NCI-H2227 (cell line): Measurements from ENCODE around the gene IFT122.
A peak's percentile ranks its signal among the peaks of the same experiment; 100 is the strongest.
"Not testable (repeated sequence)": the region's sequence is repeated elsewhere in the genome, so short reads cannot be mapped to it uniquely, and the experiment has no call there.

Experiments
- DNase-seq: peaks from one replicate; lab custom pipeline; 2025; ENCODE audit not compliant: unreplicated experiment; lab: John Stamatoyannopoulos, UW

The IFT122 gene

DNA sequence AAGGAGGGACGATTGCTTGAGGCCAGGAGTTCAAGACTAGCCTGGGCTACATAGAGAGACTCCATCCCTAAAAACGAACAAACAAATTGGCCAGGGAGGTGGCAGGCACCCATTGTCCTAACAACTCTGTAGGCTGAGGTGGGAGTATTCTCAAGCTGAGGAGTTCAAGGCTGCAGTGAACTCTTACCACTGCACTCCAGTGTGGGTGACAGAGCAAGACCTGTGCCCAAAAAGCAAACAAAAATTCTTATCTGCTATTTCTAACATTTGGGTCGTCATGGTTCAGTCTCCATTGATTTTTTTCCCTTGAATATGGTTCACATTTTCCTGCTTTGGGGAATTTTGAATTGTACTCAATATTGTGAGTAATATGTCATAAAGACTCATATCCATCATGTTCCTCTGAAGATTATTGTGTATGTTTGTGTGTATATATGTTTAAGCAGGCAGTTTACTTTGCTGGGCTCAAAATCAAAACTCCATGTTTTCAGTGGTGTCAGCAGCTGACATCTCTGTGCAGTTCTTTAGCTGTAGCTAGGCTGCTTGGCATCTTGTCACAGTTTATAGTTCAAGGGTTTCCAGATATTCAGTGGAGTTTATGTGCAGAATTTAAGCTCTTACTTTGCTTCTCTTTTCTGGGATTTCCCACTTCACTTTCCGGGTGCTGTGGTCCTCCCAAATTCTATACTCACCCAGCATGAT is 33.2 kb downstream of the IFT122 start:
- no peak for DNase-seq

DNA sequence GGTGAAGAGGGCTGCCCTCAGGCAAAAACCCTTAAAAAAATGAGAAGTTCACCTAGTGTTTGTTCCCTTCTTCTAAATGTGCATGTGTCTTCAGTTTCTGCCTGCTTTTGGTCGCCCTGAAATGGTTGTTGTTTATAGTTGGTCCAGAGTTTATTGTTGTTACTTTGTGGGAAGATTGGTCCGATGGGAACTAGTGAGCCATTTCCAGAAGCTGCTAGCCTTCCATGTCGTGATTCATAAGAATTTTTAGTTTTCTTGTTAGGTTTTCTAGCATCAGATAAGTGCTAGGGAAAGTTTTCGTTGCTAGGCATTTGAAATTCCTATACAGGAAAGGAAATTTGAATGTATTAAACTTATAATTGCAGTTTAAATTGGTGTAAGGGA is 33.7 kb downstream of the IFT122 start:
- no peak for DNase-seq

DNA sequence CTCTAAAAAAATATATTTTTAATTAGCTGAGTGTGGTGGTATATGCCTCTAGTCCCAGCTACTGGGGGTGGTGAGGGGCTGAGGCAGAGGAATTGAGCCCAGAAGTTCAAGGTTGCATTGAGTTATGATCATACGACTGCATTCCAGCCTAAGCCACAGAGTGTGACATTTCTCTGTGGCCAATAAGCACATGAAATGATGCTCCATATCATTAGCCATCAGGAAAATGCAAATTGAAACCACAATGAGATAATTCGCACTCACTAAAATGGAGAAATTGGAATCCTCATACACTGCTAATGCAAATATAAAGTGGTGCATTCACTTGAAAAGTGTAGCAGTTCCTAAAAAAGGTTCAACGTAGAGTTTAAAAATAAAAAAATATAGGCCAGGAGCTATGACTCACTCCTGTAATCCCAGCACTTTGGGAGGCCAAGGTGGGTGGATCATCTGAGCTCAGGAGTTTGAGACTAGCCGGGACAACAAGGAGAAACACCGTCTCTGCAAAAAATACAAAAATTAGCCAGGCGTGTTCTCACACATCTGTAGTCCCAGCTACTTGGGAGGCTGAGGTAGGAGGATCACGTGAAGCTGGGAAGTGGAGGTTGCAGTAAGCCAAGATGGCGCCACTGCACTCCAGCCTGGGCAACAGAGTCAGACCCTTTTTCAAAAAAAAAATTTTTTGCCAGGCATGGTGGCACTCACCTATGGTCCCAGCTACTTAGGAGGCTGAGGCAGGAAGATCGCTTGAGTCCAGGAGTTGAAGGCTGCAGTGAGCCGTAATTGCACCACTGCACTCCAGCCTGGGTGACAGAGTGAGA is 35.2 kb downstream of the IFT122 start:
- no peak for DNase-seq

DNA sequence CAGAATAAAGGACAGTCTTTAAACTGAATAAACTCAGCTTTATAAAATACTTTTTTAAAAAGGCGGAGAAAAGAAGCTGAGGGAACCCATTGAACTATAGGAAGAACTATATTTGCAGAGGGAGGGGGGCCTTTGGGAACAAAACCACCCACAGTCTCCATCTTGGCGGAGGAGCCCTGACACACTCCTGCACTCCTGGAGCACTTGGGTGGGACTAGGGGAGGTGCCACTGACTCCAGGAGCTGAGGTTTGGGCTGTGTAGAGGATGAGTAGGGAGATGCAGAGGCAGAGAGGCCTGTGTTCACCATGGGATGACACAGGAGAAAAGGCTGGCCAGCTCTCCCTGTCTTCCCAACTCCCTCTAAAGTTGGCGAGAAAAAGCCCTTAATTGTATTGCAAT is 35.8 kb downstream of the IFT122 start:
- DNase-seq: no peak

DNA sequence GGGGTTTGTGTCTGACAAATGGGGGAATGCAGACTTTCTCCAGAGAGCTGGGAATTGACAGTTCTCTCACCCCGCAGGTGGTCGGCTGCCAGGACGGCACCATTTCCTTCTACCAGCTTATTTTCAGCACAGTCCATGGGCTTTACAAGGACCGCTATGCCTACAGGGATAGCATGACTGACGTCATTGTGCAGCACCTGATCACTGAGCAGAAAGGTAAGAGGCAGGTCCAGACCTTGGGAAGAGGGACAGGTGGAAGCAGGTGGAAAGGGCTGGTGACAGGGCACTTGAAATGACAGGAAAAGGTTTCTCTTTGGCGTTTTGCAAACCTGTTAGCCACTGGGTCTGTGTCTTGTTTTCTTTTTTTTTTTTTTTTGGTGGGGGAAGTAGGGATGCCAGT is 36.6 kb downstream of the IFT122 start:
- no peak for DNase-seq

DNA sequence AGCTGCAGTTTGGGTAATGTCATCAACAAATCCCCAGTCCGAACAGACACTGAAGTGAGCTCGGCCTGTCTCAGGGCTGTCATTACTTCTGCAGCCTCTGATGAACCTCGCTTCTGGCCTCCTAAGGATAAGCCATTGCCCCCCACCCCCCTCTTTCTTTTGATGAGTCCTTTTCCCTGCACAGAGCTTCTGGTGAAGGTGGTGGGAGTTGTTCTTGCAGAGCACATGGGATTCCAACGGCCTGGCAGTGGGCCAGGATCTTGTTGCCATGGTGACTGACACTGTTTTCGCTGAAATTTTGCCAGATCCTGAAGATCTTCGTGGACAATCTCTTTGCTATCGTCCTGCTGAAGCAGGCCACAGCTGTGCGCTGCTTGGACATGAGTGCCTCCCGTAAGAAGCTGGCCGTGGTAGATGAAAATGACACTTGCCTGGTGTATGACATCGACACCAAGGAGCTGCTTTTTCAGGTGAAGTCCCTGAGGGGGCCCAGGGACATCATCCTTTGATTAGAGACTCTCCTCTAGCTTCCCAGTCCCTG is 41.3 kb downstream of the IFT122 start:
- DNase-seq: peak; percentile 82

DNA sequence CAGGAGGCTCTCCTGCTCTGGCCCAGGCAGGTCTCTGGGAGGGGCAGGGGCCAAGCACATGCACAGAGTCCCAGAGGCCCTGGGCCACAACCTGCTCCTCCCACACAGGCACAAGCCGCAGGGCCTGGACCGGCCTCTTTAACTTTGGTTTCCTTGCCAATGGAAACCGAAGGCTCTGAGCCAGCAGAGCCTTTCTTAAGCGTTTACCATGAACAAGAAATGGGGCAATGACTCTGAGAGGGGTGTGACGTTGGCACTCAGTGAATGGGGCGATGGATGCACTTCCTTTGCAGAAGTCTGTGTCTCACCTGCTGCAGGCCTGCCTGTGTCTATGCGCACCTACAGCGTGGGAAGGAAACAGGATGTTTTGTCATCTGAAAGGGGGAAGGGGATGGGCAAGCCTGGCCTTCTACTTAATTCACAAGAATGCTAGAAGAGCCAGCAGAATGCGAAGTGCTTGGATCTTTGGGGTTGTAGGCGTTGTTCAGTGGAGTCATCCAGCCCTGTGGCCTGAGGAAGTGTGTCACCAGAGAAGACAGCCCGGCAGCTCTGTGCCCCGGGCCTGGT is 41.8 kb downstream of the IFT122 start:
- DNase-seq: peak; percentile 29

DNA sequence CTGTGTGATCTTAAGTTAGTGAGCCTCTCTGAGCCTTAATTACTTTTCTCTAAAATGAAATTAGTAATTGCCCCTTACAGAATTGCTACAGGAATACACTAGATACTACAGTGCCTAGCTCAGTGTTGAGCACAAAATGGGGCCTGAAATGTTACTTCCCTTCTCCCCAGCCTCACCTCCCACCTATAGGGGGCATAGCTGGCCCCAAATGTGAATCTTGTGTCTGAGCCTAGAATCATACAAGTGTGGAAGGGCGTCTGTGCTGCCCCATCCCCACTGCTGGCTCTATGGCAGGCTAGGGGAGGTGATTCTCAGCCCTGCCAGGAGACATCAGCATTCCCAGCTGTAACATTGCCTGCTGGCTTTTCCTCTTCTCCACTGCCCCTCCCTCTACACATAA is 42.7 kb downstream of the IFT122 start:
- DNase-seq: peak; percentile 17

DNA sequence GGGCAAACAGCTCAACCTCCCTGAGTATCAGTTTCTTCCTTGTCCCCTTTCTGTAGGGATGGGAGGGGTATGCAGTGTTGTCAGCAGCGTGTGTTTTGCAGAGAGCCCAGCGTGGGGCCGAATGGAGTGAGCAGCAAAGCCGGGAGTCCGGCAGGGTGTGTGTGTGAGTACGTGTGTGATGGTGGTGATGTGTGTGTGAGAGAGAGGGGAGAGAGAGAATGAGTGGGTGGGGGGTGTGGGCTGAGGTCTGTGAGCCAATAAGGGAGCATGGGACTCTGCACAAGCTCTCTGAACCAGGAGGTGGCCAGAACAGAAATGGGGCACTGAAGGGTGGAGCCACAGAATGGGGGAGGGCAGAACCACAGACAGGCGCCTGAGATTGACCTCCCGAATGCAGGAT is 43.8 kb downstream of the IFT122 start:
- DNase-seq: no peak

DNA sequence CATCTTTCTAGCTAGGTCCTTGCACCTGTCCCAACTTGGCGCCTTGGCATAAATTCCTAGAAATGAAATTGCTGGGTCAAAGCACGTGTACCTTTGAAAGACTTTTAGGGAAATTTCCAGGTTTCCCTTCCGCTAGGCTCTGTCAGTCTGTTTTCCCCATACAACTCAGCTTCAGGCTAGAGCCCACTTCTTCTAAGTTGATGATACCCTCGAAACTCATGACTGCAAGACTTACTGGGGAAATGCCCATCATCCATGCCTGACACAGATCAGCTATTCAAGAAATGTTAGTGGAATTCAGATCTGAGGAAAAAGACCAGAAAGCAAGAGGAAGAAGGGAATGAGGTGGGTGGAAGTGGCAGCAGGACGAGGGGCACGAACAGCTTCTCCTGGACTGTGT is 45.1 kb downstream of the IFT122 start:
- not testable (repeated sequence) for DNase-seq

DNA sequence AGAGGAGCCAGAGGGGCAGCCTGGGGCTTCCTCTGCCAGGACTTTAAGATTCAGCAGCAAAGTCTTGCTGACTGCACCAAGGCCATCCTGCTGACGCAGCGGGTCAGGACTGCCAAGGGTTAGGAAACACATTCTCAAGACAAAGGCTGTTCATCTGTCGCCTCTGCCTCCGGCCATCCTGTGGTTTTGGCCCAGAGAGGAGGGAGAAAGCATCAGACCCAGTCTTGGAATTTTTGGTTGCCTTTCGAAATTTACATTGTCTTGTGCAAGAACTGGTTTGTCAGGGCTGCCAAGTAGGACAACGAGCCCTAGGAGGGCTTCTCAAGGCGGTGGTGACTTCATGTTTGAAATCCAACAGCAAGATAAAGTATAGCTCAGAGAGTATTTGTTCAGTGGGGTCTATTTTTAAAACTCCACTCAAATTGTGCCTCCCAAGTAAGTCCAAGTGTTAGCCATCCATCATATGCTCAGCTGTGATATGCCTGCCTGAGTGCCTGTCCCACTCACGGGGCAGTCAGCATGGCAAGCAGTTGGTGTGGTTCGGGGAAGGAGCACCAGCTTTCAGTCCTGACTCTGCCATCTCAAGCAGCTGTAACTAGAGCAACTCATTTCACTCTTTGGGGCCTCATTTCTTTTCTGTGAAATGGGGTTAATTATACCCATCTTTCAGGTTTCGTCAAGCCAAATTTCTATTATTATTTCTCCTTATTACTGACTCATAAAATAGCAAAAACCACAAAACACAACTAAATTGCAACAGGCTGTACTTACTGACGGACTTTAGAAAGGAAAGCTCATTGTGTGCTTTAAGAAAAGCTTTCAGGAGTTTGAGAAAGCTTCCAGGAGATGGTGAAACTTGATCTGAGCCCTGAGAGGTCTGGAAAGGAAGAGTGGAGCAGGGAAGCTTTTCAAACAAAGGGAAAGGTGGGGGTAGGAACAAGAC is 46.0 kb downstream of the IFT122 start:
- no peak for DNase-seq

DNA sequence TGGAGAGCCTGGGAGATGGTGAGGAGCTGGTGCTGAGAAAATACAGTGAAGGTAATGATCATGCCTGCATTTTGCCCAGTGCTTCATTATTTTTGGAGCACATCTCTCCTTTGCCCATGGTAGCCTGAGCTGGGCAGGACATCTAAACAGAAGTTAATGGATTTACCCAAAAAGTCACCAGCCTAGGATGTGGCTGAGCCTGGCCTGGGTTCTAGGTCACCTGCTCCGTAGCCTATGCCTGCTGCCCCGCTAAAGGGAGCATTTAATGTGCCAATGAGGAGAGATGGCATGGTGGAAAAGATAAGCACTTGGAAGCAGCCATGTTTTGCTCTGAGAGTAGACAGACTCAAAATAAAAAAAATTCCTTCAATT is 46.6 kb downstream of the IFT122 start:
- no peak for DNase-seq

DNA sequence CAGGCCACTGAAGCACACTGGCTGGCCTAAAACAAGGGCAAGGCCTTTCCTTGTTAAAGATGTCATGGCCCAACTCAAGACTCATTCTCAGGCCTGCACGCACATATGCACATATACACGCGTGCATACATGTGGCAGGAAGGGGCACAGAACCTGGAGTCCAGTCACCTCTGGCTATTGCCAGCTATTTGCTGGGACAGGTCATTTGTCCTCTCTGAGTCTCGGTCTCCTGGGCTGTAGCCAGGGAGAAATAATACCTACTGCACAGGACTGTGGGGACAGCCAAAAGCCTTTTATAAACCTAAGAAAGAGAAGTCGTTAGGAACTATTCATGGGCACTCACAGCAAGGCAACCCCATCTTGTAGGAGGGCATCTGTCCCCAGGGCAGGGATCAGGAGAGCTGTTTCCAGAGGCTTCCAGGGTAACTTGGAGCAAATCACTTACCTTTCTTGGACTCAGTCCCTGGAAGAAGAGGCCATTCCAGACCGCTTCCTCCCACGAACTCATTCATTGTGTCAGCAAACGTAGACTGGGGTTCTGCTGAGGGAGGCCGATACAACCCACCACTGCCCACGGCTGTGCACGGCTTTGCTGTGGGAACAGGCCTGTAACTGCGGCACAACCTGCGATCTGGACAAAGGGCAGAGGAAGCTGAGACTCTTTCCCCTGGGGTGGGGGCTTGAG is 47.3 kb downstream of the IFT122 start:
- no peak for DNase-seq

DNA sequence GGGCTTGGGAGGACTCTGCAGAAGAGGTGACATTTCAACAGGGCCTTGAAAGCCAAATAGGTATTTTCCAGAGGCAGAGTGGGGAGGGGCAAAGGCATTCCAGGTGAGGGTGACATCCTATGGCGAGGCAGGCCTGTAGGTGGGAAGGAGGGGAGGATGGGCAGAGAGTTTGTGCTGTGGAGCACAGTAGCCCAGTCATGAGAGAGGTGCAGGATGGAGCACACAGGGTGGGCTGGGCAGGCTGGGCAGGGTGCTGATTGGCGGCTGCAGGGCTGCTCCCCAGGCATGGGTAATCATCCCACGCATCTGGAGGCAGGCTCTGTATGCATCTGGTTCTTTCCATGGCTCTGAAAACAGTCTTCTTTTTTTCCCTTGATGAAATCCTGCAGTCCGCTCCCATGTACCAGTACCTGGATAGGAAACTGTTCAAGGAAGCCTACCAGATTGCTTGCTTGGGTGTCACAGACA is 47.9 kb downstream of the IFT122 start:
- DNase-seq: not testable (repeated sequence)

DNA sequence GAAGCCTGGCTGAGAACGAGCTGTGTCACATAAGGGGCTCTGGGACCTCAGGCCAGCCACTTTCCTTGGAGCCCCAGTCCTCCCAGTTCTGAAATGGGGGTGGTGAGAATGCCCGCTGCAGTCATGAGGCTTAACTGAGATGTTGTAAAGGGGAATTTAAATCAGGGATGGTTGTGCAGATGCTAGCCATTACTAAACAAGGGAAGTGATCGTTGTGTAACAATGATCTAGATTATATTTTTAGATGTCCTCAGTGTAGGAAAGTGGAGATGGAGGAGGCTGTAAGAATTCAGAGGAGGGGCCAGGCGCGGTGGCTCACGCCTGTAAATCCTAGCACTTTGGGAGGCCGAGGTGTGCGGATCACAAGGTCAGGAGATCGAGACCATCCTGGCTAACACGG is 49.2 kb downstream of the IFT122 start:
- DNase-seq: not testable (repeated sequence)

DNA sequence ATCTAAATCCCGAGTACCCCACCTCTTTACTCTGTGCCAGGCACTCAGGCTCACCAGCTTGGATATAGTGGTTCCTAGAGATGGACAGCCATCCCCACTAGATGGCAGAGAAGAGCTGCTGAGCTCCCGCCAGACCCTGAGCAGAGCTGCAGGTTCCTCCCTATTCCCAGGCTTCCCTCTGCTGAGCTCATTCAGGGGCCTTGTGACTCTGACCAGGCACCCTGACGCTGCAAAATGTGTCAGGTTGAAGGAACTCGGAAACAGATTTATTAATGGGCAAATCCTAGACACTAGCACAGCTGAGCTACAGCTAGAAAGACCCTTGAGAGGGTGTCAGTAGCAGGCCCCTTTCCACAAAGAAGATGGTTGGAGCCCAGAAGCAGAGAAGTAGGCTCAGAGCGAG is 50.2 kb downstream of the IFT122 start:
- DNase-seq: peak; percentile 73

DNA sequence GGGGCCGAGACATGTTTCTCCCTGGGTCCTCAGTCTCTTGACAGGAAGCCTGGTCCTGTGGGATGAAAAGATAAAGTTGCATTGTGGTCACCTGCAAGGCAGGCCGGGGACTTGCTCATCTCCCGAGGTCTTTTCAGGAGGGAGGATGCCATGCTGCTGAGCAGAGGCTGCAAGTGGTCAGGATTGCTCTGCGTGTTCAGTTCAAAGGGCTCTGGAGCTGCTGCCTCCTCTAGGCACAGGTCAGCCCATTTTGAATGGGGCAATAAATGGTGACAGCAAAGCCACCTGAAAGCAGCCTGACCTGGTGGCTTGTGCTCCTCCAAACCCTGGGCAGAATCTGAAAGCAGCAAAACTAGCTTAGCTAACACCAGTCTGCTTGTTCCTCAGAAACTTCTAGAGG is 51.1 kb downstream of the IFT122 start:
- DNase-seq: not testable (repeated sequence)

DNA sequence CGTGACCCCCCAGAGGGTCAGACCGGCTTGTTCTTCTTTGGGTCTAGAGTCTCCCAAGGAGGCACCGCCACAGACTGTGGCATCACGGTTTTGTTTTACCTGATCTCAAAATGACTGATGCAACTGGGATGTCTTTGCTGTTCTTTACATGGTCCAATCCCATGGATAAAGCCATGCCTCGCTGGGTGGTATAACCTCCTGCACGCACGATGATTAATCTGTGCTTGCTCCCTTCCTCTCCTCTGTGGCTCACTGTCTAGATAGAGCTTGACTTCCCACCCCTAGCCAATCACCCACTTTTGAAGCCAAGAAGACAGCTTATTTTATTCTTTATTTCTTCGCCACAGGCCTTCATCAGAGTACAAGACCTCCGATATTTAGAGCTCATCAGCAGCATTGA is 51.8 kb downstream of the IFT122 start:
- DNase-seq: no peak

DNA sequence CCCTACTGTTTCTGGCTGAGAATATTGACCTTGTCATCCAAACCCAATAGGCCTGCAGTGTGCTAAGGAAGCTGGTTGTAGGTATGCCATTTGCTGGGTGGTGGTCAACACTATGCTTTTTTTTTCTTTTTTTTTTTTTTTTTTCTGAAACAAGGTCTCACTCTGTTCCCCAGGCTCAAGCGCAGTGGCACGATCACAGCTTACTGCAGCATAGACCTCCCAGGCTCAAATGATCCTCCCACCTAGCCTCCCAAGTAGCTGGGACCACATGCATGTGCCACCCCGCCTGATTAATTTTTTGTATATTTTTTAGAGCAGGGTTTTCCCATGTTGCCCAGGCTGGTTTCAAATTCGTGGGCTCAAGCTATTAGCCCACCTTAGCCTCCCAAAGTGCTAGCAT is 52.7 kb downstream of the IFT122 start:
- DNase-seq: no peak

DNA sequence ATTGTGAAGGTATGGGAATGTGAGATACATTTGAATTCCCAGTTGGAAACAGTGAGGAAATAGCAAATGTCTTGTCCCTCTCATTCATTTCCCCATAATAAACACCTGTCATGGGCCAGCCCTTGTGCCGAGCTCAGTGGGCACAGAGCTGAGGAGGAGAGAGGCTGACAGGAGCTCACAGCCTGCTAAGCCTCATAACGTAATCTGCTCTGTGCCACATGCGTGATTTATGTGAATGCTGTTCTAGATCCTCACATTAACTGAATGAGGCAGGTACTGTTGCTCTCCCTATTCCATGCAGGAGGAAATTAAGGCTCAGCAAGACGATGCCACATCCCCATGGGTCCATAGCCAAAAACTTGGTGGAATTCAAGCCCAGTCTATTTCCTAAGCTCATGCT is 53.2 kb downstream of the IFT122 start:
- DNase-seq: no peak
